PC-3 (cell line): Measurements from ENCODE around the gene LRPPRC.

ENCODE experiments used
- EZH2 ChIP-seq: fragments of 300-600 bp; sonication (generic); IDR thresholded peaks from one replicate; pipeline ENCODE4 v1.6.1; 2017; ENCODE audit warnings: antibody characterized with exemption, mild to moderate bottlenecking, low read length; ENCODE audit not compliant: unreplicated experiment
- EZH2phosphoT487 ChIP-seq: fragments of 300-600 bp; sonication (generic); IDR thresholded peaks from 2 replicates; pipeline ENCODE4 v1.6.1; 2018; ENCODE audit warnings: mild to moderate bottlenecking, antibody characterized with exemption, low read length, borderline replicate concordance
- TF ChIP-seq, protein P1 (sequence below): fragments of 300-600 bp; sonication (generic); conservative IDR thresholded peaks from 2 replicates; pipeline ENCODE4 v1.5.1; 2017; ENCODE audit warnings: antibody characterized with exemption, low read depth, mild to moderate bottlenecking, low read length

DNA sequence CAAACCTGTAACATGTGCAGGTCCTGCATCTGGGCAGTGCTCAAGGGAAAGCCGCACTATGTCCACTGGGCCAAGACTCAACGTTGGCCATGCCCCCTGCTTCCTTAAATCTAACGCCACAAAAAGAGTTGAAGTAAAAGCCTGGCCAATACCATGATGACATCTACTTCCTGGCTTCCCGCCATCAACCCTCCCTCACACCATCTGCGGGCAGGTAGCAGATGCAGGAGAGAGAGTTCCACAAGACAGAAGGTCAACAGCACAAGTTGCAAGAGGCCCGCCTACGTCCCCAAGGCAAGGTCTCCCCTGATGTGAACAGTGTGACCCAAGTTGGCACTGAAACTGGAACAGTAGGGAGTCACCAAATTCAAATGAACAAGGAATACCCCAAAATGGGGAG, 108.6 kb downstream of the LRPPRC start:
- TF ChIP-seq, protein P1, sequence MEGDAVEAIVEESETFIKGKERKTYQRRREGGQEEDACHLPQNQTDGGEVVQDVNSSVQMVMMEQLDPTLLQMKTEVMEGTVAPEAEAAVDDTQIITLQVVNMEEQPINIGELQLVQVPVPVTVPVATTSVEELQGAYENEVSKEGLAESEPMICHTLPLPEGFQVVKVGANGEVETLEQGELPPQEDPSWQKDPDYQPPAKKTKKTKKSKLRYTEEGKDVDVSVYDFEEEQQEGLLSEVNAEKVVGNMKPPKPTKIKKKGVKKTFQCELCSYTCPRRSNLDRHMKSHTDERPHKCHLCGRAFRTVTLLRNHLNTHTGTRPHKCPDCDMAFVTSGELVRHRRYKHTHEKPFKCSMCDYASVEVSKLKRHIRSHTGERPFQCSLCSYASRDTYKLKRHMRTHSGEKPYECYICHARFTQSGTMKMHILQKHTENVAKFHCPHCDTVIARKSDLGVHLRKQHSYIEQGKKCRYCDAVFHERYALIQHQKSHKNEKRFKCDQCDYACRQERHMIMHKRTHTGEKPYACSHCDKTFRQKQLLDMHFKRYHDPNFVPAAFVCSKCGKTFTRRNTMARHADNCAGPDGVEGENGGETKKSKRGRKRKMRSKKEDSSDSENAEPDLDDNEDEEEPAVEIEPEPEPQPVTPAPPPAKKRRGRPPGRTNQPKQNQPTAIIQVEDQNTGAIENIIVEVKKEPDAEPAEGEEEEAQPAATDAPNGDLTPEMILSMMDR = no peak
- TF ChIP-seq EZH2 = no peak
- no peak for TF ChIP-seq EZH2phosphoT487
